GM12878 (cell line): ENCODE measurements around the gene TNFRSF6B.

ENCODE experiments used
- CHD2 ChIP-seq: IDR thresholded peaks from 2 replicates; pipeline ENCODE4 v1.6.1; 2011; ENCODE audit warnings: low read depth, low read length, improper control_type of control experiment, borderline replicate concordance
- RELA ChIP-seq: fragments of 450-650 bp; IDR thresholded peaks from 2 replicates; pipeline ENCODE4 v1.8.0; 2014; ENCODE audit warnings: borderline replicate concordance; ENCODE audit not compliant: partially characterized antibody
- SP1 ChIP-seq: IDR thresholded peaks from one replicate; pipeline ENCODE4 v1.6.1; 2011; ENCODE audit warnings: low read depth, low read length
- YBX1 ChIP-seq: fragments of 450-650 bp; IDR thresholded peaks from 2 replicates; pipeline ENCODE4 v1.6.1; 2016; ENCODE audit warnings: antibody characterized with exemption

- TF ChIP-seq CHD2, result no peak
- TF ChIP-seq RELA, result no peak
- no peak for TF ChIP-seq YBX1
- TF ChIP-seq SP1, result no peak
Measured at GRCh38 chr20:63679799-63680305, 16.6 kb upstream of the TNFRSF6B start.
